Cardiac muscle cell (in vitro differentiated cells and primary cell): ENCODE data around the gene SLX4IP. TPM values are rescaled to one million over a fixed set of nuclear protein-coding genes. Genes with fewer than 3 reads are reported as not detected.

Experiments used
- DNase-seq, 2 donors: peaks; one replicate each; pipeline versions ENCODE4 v3.0.0 to v3.0.0-alpha.2; 2010 to 2017; ENCODE audit warnings: low read depth in 1 of 2, low spot score in 1 of 2
- H3K27ac ChIP-seq: fragments of 200-600 bp; sonication (generic); 2 replicates; pipeline ENCODE4 v1.5.1; 2016
- H3K27me3 ChIP-seq: fragments of 200-600 bp; sonication (generic); 2 replicates; pipeline ENCODE4 v1.6.0; 2016; ENCODE audit warnings: control low read depth
- H3K36me3 ChIP-seq: fragments of 200-600 bp; sonication (generic); 2 replicates; pipeline ENCODE4 v1.5.1; 2016; ENCODE audit warnings: control low read depth
- H3K4me1 ChIP-seq: fragments of 200-600 bp; sonication (generic); 2 replicates; pipeline ENCODE4 v1.8.1; 2017; ENCODE audit warnings: low read depth, mild to moderate bottlenecking, mixed run types
- H3K4me3 ChIP-seq: fragments of 200-600 bp; sonication (generic); 2 replicates; pipeline ENCODE4 v1.5.1; 2016; ENCODE audit warnings: mild to moderate bottlenecking
- H3K9me3 ChIP-seq: fragments of 200-600 bp; sonication (generic); 2 replicates; pipeline ENCODE4 v1.5.1; 2017; ENCODE audit warnings: low read depth, mild to moderate bottlenecking, control low read depth
- CTCF ChIP-seq: IDR thresholded peaks from 2 replicates; pipeline ENCODE4 v1.5.1; 2012; ENCODE audit warnings: low read depth, mild to moderate bottlenecking, low read length
- polyA plus RNA-seq: library from polyadenylated mRNA; unstranded; fragments of >200 nt; fragmentation: Nextera tagmentation; extraction: Ambion mirVana; gene quantifications from 2 replicates; pipeline ENCODE4 v1.2.1, GENCODE V29; 2016
- total RNA-seq: library from RNA; depleted of rRNA; stranded (reverse); fragments of >200 nt; gene quantifications from 2 replicates; pipeline ENCODE4 v1.2.3, GENCODE V29; 2016

The SLX4IP gene
- total and polyA plus RNA-seq, 2 experiments from 2014 or later: 2.5 to 4.1 TPM

- Histone ChIP-seq H3K27ac (peak overlapping the region; percentile 87), H3K27me3 (no peaks in the 10 kb centered on the region), H3K4me1 (peaks cover 6% of the 10 kb centered on the region), H3K9me3 (no peaks in the 10 kb centered on the region), H3K36me3 (no peaks in the 10 kb centered on the region), H3K4me3 (peak overlapping the region; percentile 81)
- peak; percentile 97 to 99 for DNase-seq
- no peak for TF ChIP-seq CTCF
These were observed 656 bp upstream of the SLX4IP start for GRCh38 chr20:10434467-10434831.

- H3K27ac ChIP-seq: no peak overlapping the region
- no peak for DNase-seq
- H3K36me3 ChIP-seq: no peaks in the 10 kb centered on the region
- H3K4me1 ChIP-seq: peaks cover 4% of the 10 kb centered on the region
- TF ChIP-seq CTCF: no peak
- H3K27me3 ChIP-seq: no peaks in the 10 kb centered on the region
- peak overlapping the region; percentile 81 for H3K4me3 ChIP-seq
- H3K9me3 ChIP-seq: no peaks in the 10 kb centered on the region
These were observed 1.1 kb downstream of the SLX4IP start for GRCh38 chr20:10436053-10436699.

GRCh38 chr20:10438217-10438616 is 3.1 kb downstream of the SLX4IP start:
- Histone ChIP-seq H3K4me3 (no peak overlapping the region), H3K4me1 (no peaks in the 10 kb centered on the region), H3K36me3 (no peaks in the 10 kb centered on the region), H3K27ac (no peak overlapping the region), H3K27me3 (no peaks in the 10 kb centered on the region), H3K9me3 (no peaks in the 10 kb centered on the region)
- no peak for DNase-seq
- no peak for TF ChIP-seq CTCF

- no peak overlapping the region for H3K27ac ChIP-seq
- no peak overlapping the region for H3K4me3 ChIP-seq
- H3K27me3 ChIP-seq: no peaks in the 10 kb centered on the region
- no peaks in the 10 kb centered on the region for H3K4me1 ChIP-seq
- no peak for DNase-seq
- no peak for TF ChIP-seq CTCF
- no peaks in the 10 kb centered on the region for H3K9me3 ChIP-seq
- no peaks in the 10 kb centered on the region for H3K36me3 ChIP-seq
These were observed 8.8 kb downstream of the SLX4IP start for GRCh38 chr20:10443936-10444335.

- Histone ChIP-seq H3K9me3 (no peaks in the 10 kb centered on the region), H3K27me3 (no peaks in the 10 kb centered on the region), H3K4me1 (no peaks in the 10 kb centered on the region), H3K36me3 (no peaks in the 10 kb centered on the region), H3K27ac (no peak overlapping the region), H3K4me3 (no peak overlapping the region)
- no peak for TF ChIP-seq CTCF
- DNase-seq: no peak
These were observed 10.7 kb downstream of the SLX4IP start for GRCh38 chr20:10445758-10446157.
